HepG2 (cell line): ENCODE results near the gene USP9X.

ENCODE experiments used
- ARHGAP35 ChIP-seq: sonication (generic); formaldehyde crosslinking; IDR thresholded peaks from 2 replicates; pipeline ENCODE4 v1.9.0; 2022; ENCODE audit warnings: mild to moderate bottlenecking, inconsistent platforms, moderate library complexity, missing genetic modification reagents, borderline replicate concordance
- ATF4 ChIP-seq, 2 experiments: fragments of 450-650 bp in 1 of 2; sonication (generic) in 1 of 2; formaldehyde crosslinking; IDR thresholded peaks; 2 replicates each; pipeline versions ENCODE4 v1.5.0 to v1.8.0; 2020 to 2022; ENCODE audit warnings: mild to moderate bottlenecking in 1 of 2, missing genetic modification reagents in 1 of 2
- MAZ ChIP-seq, 2 experiments: sonication (generic) in 1 of 2; formaldehyde crosslinking in 1 of 2; IDR thresholded peaks; 2 replicates each; pipeline versions ENCODE4 v1.5.0 to v1.6.1; 2012 to 2020; ENCODE audit warnings: low read depth in 2 of 2, mild to moderate bottlenecking in 2 of 2, borderline replicate concordance in 1 of 2, improper control_type of control experiment in 1 of 2, low read length in 1 of 2, missing genetic modification reagents in 1 of 2, moderate library complexity in 1 of 2
- NFYB ChIP-seq: sonication (generic); formaldehyde crosslinking; IDR thresholded peaks from 2 replicates; pipeline ENCODE4 v1.4.0; 2020; ENCODE audit warnings: missing genetic modification reagents
- POLR2A ChIP-seq, 2 experiments: IDR thresholded peaks; 2 replicates each; pipeline ENCODE4 v1.6.1; 2011; ENCODE audit warnings: low read depth in 2 of 2, low read length in 2 of 2, mild to moderate bottlenecking in 1 of 2, moderate library complexity in 1 of 2; ENCODE audit not compliant: insufficient read depth in 1 of 2
- POLR2AphosphoS5 ChIP-seq: IDR thresholded peaks from 2 replicates; pipeline ENCODE4 v1.6.1; 2012; ENCODE audit warnings: low read depth, low read length
- RAD21 ChIP-seq: fragments of 450-650 bp; formaldehyde crosslinking; IDR thresholded peaks from 2 replicates; pipeline ENCODE4 v1.5.0; 2020; ENCODE audit warnings: mild to moderate bottlenecking
- SIX1 ChIP-seq: sonication (generic); formaldehyde crosslinking; IDR thresholded peaks from 2 replicates; pipeline ENCODE4 v1.4.0; 2020; ENCODE audit warnings: missing genetic modification reagents, borderline replicate concordance
- SOX5 ChIP-seq: IDR thresholded peaks from 2 replicates; pipeline ENCODE4 v1.6.1; 2016; ENCODE audit warnings: borderline replicate concordance
- ZBTB34 ChIP-seq: sonication (generic); formaldehyde crosslinking; IDR thresholded peaks from 2 replicates; pipeline ENCODE4 v1.8.0; 2022; ENCODE audit warnings: mild to moderate bottlenecking, missing genetic modification reagents
- ZKSCAN1 ChIP-seq: fragments of 150-350 bp; IDR thresholded peaks from 2 replicates; pipeline ENCODE4 v1.6.1; 2014; ENCODE audit warnings: low read length
- ZNF549 ChIP-seq: sonication (generic); formaldehyde crosslinking; IDR thresholded peaks from 2 replicates; pipeline ENCODE4 v1.5.0; 2020; ENCODE audit warnings: missing genetic modification reagents
- TF ChIP-seq, protein P1 (sequence below): sonication (generic); formaldehyde crosslinking; conservative IDR thresholded peaks from 2 replicates; pipeline ENCODE4 v1.4.0; 2020; ENCODE audit warnings: missing genetic modification reagents

GRCh38 chrX:41043674-41044345 is 41.4 kb upstream of the USP9X start:
- TF ChIP-seq ZNF549 (CRISPR knock-in tag) (no peak), POLR2A (IDR thresholded peaks at IDR 0.05; ENCODE audit: insufficient read depth in 1 of 2, low read depth in 2 of 2, low read length in 2 of 2) (no peak), ATF4 (CRISPR knock-in tag; IDR thresholded peaks at IDR 0.05) (no peak), RAD21 (no peak), ZKSCAN1 (no peak), SOX5 (CRISPR knock-in tag) (no peak), SIX1 (CRISPR knock-in tag) (no peak), POLR2AphosphoS5 (no peak), MAZ (IDR thresholded peaks at IDR 0.05; ENCODE audit: borderline replicate concordance, low read depth, low read length) (no peak), MAZ (CRISPR knock-in tag; IDR thresholded peaks at IDR 0.05; ENCODE audit: low read depth) (no peak), NFYB (CRISPR knock-in tag) (no peak), ARHGAP35 (no peak), ZBTB34 (CRISPR knock-in tag) (no peak)
- TF ChIP-seq, protein P1, sequence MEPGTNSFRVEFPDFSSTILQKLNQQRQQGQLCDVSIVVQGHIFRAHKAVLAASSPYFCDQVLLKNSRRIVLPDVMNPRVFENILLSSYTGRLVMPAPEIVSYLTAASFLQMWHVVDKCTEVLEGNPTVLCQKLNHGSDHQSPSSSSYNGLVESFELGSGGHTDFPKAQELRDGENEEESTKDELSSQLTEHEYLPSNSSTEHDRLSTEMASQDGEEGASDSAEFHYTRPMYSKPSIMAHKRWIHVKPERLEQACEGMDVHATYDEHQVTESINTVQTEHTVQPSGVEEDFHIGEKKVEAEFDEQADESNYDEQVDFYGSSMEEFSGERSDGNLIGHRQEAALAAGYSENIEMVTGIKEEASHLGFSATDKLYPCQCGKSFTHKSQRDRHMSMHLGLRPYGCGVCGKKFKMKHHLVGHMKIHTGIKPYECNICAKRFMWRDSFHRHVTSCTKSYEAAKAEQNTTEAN = no peak
